Thoracic aorta (tissue), 2 donors: ENCODE measurements around the gene KIAA1671. TPM values are rescaled to one million over a fixed set of nuclear protein-coding genes. Genes with fewer than 3 reads are reported as not detected.

ENCODE experiments used
- ATAC-seq: fragments of 150-250 bp; one replicate; pipeline ENCODE4 v1.8.0; 2017; ENCODE audit warnings: low read depth; ENCODE audit not compliant: insufficient number of reproducible peaks, low FRiP score
- DNase-seq: peaks from one replicate; pipeline ENCODE4 v3.0.0-alpha.2; 2020; ENCODE audit warnings: low spot score
- H3K27ac ChIP-seq, 2 donors: fragments of 200-600 bp; sonication (generic); 1 replicate in 1 of 2; 2 replicates in 1 of 2; pipeline ENCODE4 v1.5.1; 2016; ENCODE audit warnings: mild to moderate bottlenecking in 2 of 2, moderate library complexity in 2 of 2
- H3K27me3 ChIP-seq: fragments of 200-600 bp; sonication (generic); replicated peaks from 2 replicates; pipeline ENCODE4 v1.6.0; 2016; ENCODE audit warnings: mild to moderate bottlenecking; ENCODE audit not compliant: insufficient read depth
- H3K36me3 ChIP-seq: fragments of 200-600 bp; sonication (generic); one replicate; pipeline ENCODE4 v1.5.1; 2016
- H3K4me1 ChIP-seq, 2 donors: fragments of 200-600 bp; sonication (generic); 1 replicate in 1 of 2; 2 replicates in 1 of 2; pipeline versions ENCODE4 v1.5.1 to v1.6.0; 2016; ENCODE audit warnings: low read depth in 2 of 2, mild to moderate bottlenecking in 1 of 2; ENCODE audit not compliant: control insufficient read depth in 1 of 2
- H3K4me3 ChIP-seq: fragments of 200-600 bp; sonication (generic); 2 replicates; pipeline ENCODE4 v1.5.1; 2016; ENCODE audit warnings: mild to moderate bottlenecking
- H3K9me3 ChIP-seq: fragments of 200-600 bp; sonication (generic); 2 replicates; pipeline ENCODE4 v1.5.1; 2016
- total RNA-seq, 2 donors: library from RNA; depleted of rRNA; stranded (reverse); fragments of >200 nt; gene quantifications; one replicate each; pipeline versions ENCODE4 v1.1.0 to v1.2.3, GENCODE V29; 2016
- TF ChIP-seq, protein P1 (sequence below): fragments of 200-600 bp; sonication (generic); IDR thresholded peaks from one replicate; pipeline ENCODE4 v1.5.1; 2019; ENCODE audit warnings: antibody characterized with exemption

Gene KIAA1671
- total RNA-seq, 2 donors from 2014 or later: 57.8 to 86.8 TPM

GRCh38 chr22:24976442-24977218 lies 24.1 kb downstream of the KIAA1671 start:
- peak overlapping the region in 1 of 2 donors; percentile 32 for H3K27ac ChIP-seq
- no peaks in the 10 kb centered on the region for H3K27me3 ChIP-seq
- ATAC-seq: no peak
- TF ChIP-seq, protein P1, sequence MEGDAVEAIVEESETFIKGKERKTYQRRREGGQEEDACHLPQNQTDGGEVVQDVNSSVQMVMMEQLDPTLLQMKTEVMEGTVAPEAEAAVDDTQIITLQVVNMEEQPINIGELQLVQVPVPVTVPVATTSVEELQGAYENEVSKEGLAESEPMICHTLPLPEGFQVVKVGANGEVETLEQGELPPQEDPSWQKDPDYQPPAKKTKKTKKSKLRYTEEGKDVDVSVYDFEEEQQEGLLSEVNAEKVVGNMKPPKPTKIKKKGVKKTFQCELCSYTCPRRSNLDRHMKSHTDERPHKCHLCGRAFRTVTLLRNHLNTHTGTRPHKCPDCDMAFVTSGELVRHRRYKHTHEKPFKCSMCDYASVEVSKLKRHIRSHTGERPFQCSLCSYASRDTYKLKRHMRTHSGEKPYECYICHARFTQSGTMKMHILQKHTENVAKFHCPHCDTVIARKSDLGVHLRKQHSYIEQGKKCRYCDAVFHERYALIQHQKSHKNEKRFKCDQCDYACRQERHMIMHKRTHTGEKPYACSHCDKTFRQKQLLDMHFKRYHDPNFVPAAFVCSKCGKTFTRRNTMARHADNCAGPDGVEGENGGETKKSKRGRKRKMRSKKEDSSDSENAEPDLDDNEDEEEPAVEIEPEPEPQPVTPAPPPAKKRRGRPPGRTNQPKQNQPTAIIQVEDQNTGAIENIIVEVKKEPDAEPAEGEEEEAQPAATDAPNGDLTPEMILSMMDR: no peak
- H3K9me3 ChIP-seq: no peaks in the 10 kb centered on the region
- DNase-seq: no peak
- no peaks in the 10 kb centered on the region for H3K36me3 ChIP-seq
- peaks cover 4 to 21% of the 10 kb centered on the region in 2 donors for H3K4me1 ChIP-seq
- no peak overlapping the region for H3K4me3 ChIP-seq

- H3K4me3 ChIP-seq: no peak overlapping the region
- DNase-seq: no peak
Measured at GRCh38 chr22:24977370-24978221, 25.1 kb downstream of the KIAA1671 start.

GRCh38 chr22:24978308-24978707 lies 25.8 kb downstream of the KIAA1671 start:
- no peaks in the 10 kb centered on the region for H3K27me3 ChIP-seq
- H3K27ac ChIP-seq: peak overlapping the region in 1 of 2 donors; percentile 33
- ATAC-seq: no peak
- H3K9me3 ChIP-seq: no peaks in the 10 kb centered on the region
- H3K36me3 ChIP-seq: no peaks in the 10 kb centered on the region
- H3K4me1 ChIP-seq: peaks cover 4 to 21% of the 10 kb centered on the region in 2 donors
- DNase-seq: no peak
- TF ChIP-seq, protein P1: no peak
- H3K4me3 ChIP-seq: no peak overlapping the region

More at GRCh38 chr22:24977370-24978221, 25.1 kb downstream of the KIAA1671 start:
- no peaks in the 10 kb centered on the region for H3K9me3 ChIP-seq
- peaks cover 4 to 21% of the 10 kb centered on the region in 2 donors for H3K4me1 ChIP-seq
- peak; percentile 15 for ATAC-seq
- TF ChIP-seq, protein P1: no peak
- no peaks in the 10 kb centered on the region for H3K36me3 ChIP-seq
- H3K27me3 ChIP-seq: no peaks in the 10 kb centered on the region
- H3K27ac ChIP-seq: peak overlapping the region in 1 of 2 donors; percentile 33

GRCh38 chr22:24981066-24981465 lies 28.6 kb downstream of the KIAA1671 start:
- TF ChIP-seq, protein P1: no peak
- no peak overlapping the region for H3K4me3 ChIP-seq
- H3K27me3 ChIP-seq: no peaks in the 10 kb centered on the region
- H3K36me3 ChIP-seq: no peaks in the 10 kb centered on the region
- DNase-seq (no peak), ATAC-seq (no peak)
- H3K27ac ChIP-seq: no peak overlapping the region
- no peaks in the 10 kb centered on the region for H3K9me3 ChIP-seq
- peaks cover 4 to 16% of the 10 kb centered on the region in 2 donors for H3K4me1 ChIP-seq

DNA sequence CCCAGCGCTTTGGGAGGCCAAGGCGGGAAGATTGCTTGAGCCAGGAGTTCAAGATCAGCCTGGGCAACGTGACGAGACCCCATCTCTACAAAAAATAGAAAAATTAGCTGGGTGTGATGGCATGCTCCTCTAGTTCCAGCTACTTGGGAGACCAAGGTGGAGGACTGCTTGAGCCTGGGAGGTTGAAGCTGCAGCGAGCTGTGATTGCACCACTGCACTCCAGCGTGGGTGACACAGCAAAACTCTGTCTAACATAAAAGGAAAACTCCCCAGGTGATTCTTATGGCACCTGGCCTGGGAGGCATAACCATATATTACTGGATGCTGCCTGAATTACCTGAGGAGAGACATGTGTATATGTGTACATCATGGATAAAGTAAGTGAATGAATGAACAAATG lies 29.1 kb downstream of the KIAA1671 start:
- H3K36me3 ChIP-seq: no peaks in the 10 kb centered on the region
- no peak for DNase-seq
- no peaks in the 10 kb centered on the region for H3K9me3 ChIP-seq
- H3K4me3 ChIP-seq: no peak overlapping the region
- ATAC-seq: no peak
- peaks cover 4 to 10% of the 10 kb centered on the region in 2 donors for H3K4me1 ChIP-seq
- TF ChIP-seq, protein P1: no peak
- no peak overlapping the region for H3K27ac ChIP-seq
- H3K27me3 ChIP-seq: no peaks in the 10 kb centered on the region
